HG03571 (cell line): ENCODE data around the gene MYF5.

ENCODE experiments used
- ATAC-seq: cut with Tn5 transposase; IDR thresholded peaks from one replicate; pipeline ENCODE4 v1.9.1; 2021; ENCODE audit not compliant: unreplicated experiment

The MYF5 gene

DNA sequence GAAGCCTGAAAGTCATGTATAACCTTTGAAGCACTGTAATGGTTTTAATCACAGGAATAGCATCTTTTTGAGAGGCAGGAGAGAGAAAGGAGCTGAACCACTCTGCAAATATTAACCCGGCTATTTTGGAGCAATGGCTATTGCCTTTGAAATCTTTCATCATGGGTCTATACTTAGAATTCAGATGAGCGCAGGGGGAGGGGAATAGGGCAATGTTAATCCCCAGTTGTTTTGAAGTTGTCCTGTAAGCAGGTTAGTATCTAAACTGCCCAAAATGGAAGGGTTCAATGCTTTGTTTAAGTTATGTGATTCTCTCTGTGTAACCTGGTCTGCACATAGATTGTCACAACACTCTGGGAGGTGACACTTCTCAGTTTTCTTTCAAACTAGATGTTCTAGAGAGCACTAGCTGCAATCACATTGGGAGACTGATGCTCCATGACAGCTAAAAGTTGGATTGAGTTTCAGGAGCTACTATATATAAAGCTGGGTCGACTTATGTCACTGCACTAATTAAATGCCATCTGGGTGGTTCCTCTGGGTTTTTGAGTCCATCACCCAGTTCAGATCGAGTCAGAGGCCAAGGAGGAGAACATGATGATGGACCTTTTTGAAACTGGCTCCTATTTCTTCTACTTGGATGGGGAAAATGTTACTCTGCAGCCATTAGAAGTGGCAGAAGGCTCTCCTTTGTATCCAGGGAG is 9.4 kb upstream of the MYF5 start, which contains the start of gene MYF6:
Gene MYF6 (plus strand): TSS at position 509 of the 704 bp plus-strand sequence. CDS start 86 bp downstream, at position 595.
- no peak for ATAC-seq

- no peak for ATAC-seq
Measured at GRCh38 chr12:80707830-80708258, 8.9 kb upstream of the MYF5 start.

- ATAC-seq, result no peak
Measured at GRCh38 chr12:80708259-80708974, 8.3 kb upstream of the MYF5 start.

DNA sequence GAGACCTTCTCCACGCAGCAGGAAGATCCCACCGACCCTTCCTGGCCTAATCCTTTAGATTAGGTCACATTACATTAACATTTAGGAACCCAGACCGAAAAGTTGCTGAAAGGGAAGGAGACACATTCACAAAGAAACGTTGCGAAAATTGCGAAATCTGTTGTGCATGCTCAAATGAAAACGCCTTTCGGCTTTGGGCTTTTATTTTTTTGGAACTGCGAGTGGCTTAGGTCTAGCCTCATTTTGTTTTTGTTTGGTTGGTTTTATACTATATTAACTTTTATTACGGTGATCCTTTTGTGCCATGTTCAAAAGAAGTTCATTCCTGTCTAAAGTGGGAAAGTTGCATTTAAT is 7.8 kb upstream of the MYF5 start:
- ATAC-seq, result no peak

DNA sequence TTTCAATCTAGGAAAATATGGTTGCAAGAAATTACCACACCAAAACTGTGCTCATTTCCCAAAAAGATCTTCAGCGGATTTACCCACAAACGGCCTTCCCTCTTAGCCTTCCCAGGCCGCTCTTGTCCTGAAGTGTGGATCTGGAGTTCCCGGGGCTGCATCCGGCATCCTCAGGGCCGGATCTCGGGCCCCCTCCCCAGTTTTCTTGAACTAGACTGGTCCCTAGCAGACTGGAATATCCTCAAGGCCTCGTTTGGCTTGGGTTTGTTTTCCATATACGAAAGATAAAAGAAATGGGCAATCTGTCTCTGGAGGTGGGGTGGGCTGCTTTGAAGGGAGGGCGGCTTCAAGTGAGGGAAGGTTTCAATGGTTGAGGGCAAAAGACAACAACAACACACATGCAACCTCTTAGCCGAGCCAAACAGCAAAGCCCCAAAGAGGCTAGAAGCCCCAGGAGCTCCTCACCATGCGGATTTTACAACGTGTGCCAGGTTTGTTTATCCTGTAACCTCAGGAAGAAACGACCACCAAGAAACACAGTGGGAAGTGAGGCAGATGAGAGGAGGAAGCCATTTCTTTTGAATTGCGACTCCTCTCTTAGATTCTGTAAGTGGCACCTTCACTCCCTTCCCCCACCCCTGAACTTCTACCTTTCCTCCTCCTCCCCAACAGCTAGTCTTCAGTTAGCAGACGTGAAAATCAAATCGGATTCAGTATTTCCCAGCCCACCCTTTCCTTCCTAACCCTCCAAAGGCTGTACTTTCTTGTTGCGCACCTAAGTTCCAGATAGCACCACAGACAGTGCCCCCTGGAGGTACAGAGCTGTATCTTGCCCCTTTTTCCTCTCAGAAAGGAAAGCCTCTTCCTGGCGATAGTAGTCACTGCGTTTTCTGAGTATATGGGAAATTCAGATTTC is 6.6 kb upstream of the MYF5 start:
- ATAC-seq, result no peak

- ATAC-seq, result no peak
Measured at GRCh38 chr12:80710727-80711449, 5.8 kb upstream of the MYF5 start.

GRCh38 chr12:80711866-80712265 is 4.8 kb upstream of the MYF5 start:
- no peak for ATAC-seq

DNA sequence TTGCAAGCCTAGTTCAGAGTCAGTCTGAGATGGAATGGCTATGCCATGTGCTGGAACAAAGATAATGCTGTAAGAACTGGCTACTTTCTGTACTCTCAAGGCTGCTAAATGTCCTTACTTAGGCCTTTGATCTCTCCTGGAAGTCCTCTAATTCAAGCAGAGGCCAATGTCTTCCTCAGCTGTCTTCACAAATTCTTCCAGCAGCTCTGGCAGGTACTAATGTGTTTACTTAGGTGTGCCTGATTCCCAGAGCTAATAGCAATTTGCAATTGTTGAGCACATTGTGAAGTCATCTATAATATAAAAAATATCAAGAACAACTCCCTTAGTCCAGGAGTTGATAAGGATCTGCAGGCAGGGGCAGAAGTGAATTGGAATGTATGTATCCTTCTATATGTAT is 3.8 kb upstream of the MYF5 start:
- no peak for ATAC-seq

GRCh38 chr12:80713419-80713818 is 3.3 kb upstream of the MYF5 start:
- ATAC-seq, result no peak

GRCh38 chr12:80714055-80714454 is 2.7 kb upstream of the MYF5 start:
- no peak for ATAC-seq

- ATAC-seq, result no peak
Measured at GRCh38 chr12:80714846-80715245, 1.9 kb upstream of the MYF5 start.

- no peak for ATAC-seq
Measured at GRCh38 chr12:80715713-80716249, 931 bp upstream of the MYF5 start.

- ATAC-seq, result no peak
Measured at GRCh38 chr12:80717856-80718255, 1.1 kb downstream of the MYF5 start.

GRCh38 chr12:80720516-80720915 is 3.8 kb downstream of the MYF5 start:
- ATAC-seq, result no peak

DNA sequence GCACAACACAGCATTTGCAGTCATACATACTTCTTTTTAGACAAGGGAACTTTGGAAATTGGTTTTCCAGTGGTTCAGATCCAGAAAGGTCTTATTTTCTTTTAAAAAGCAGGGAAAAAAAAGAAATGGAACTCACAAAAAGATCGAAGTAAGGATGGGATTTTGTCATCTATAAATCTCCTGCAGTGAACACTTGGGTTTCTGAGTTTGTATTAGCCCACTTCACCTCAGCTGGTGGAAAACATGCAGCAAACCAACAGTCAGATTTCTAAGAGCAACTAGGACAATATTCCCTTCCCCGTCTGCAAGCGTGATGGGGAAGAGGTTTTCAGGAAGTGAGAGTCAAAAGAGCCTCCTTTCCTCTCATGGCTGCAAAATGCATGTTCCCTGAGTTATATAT is 4.6 kb downstream of the MYF5 start:
- ATAC-seq, result no peak

DNA sequence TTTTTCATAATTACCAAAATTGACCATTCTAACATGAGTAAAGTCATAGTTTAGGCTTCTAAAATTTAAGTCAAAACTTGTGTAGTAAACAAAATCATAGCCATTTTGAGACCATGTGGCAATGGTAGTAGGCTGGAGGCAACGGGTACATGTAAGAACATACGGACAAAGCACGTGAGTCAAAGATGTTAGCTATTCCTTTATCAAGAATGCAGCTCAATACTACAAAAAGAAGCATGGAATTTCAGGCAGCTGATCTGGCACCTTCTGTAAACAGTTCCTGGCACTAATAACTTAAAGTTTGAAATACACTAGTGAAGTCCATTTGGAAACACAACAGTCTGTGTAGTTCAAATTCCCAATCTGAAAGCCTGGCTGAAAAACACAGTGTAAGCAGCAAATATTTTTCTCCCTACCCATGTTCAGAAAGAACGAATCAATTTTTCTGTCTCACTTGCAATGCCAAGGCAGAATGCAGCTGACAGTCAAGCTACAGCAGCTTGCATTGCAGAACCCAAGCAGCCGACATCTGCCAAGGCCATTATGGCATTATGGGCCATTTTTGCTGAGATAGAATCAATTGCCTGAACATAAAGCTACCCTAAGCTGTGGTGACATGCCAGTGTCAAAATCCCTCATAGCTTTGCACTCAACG is 29.3 kb downstream of the MYF5 start:
- ATAC-seq, result no peak

GRCh38 chr12:80747800-80748199 is 31.1 kb downstream of the MYF5 start:
- no peak for ATAC-seq

DNA sequence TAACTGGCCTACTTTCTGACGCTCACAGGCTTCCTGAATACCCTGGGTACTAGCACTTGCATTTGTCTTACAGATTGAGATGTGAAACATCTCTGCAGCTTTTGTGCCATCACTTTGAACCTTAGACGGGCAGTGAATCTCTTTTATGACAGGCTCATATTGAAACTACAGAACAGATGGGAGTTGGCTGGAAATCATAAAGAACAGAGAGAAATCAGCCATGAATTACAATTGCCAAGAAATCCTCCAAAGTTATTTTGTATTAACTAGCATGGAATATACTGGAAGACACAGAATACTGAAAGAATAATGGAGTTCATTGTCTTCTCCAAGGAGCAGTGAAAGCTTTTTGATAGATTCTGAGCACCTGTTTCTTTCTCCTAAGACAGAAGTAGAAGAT is 32.7 kb downstream of the MYF5 start:
- no peak for ATAC-seq

GRCh38 chr12:80752464-80752863 is 35.8 kb downstream of the MYF5 start:
- no peak for ATAC-seq

- ATAC-seq, result no peak
Measured at GRCh38 chr12:80754274-80754673, 37.6 kb downstream of the MYF5 start.
